DOHH2 (cell line): ENCODE results near the gene LRMDA.

Experiments used
- EZH2phosphoT487 ChIP-seq: fragments of 200-600 bp; sonication (generic); IDR thresholded peaks from 2 replicates; pipeline ENCODE4 v1.6.1; 2017; ENCODE audit warnings: borderline replicate concordance, mild to moderate bottlenecking, antibody characterized with exemption, low read length, moderate library complexity, mixed read lengths
- TF ChIP-seq, protein P1 (sequence below): fragments of 200-600 bp; sonication (generic); IDR thresholded peaks from one replicate; pipeline ENCODE4 v1.5.1; 2014; ENCODE audit warnings: antibody characterized with exemption, mild to moderate bottlenecking, low read depth, low read length; ENCODE audit not compliant: poor library complexity, severe bottlenecking

- TF ChIP-seq, protein P1, sequence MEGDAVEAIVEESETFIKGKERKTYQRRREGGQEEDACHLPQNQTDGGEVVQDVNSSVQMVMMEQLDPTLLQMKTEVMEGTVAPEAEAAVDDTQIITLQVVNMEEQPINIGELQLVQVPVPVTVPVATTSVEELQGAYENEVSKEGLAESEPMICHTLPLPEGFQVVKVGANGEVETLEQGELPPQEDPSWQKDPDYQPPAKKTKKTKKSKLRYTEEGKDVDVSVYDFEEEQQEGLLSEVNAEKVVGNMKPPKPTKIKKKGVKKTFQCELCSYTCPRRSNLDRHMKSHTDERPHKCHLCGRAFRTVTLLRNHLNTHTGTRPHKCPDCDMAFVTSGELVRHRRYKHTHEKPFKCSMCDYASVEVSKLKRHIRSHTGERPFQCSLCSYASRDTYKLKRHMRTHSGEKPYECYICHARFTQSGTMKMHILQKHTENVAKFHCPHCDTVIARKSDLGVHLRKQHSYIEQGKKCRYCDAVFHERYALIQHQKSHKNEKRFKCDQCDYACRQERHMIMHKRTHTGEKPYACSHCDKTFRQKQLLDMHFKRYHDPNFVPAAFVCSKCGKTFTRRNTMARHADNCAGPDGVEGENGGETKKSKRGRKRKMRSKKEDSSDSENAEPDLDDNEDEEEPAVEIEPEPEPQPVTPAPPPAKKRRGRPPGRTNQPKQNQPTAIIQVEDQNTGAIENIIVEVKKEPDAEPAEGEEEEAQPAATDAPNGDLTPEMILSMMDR = no peak
- no peak for TF ChIP-seq EZH2phosphoT487
Measured at GRCh38 chr10:76305930-76306615, 874.6 kb downstream of the LRMDA start.
